ENCODE measurements around the gene NTM. TPM values are rescaled to one million over a fixed set of nuclear protein-coding genes. Genes with fewer than 3 reads are reported as not detected.

The NTM gene
- total RNA-seq, 1 donor from 2014 or later = 4.3 TPM

- Mint-ChIP-seq H3K4me3 (ENCODE audit: low read depth) (no peak overlapping the region), H3K27me3 (peaks cover 20% of the 10 kb centered on the region), H3K4me1 (ENCODE audit: low read depth) (peaks cover 4% of the 10 kb centered on the region), H3K9me3 (ENCODE audit: low read depth) (no peaks in the 10 kb centered on the region), H3K36me3 (ENCODE audit: insufficient read depth) (no peaks in the 10 kb centered on the region), H3K27ac (no peak overlapping the region)
- no peak for TF ChIP-seq CTCF (IDR thresholded peaks at IDR 0.05; ENCODE audit: unreplicated experiment)
- no peak for DNase-seq (ENCODE audit: low spot score, unreplicated experiment)
Observed at GRCh38 chr11:131850507-131850906, 480.1 kb downstream of the NTM start.

- H3K4me1 Mint-ChIP-seq (ENCODE audit: low read depth) = peaks cover 4% of the 10 kb centered on the region
- no peak for TF ChIP-seq CTCF (IDR thresholded peaks at IDR 0.05; ENCODE audit: unreplicated experiment)
- H3K9me3 Mint-ChIP-seq (ENCODE audit: low read depth) = no peaks in the 10 kb centered on the region
- no peaks in the 10 kb centered on the region for H3K36me3 Mint-ChIP-seq (ENCODE audit: insufficient read depth)
- H3K27ac Mint-ChIP-seq = no peak overlapping the region
- DNase-seq (ENCODE audit: low spot score, unreplicated experiment) = no peak
- H3K27me3 Mint-ChIP-seq = peaks cover 20% of the 10 kb centered on the region
- H3K4me3 Mint-ChIP-seq (ENCODE audit: low read depth) = no peak overlapping the region
Observed at GRCh38 chr11:131851964-131852755, 481.7 kb downstream of the NTM start.

- no peaks in the 10 kb centered on the region for H3K36me3 Mint-ChIP-seq (ENCODE audit: insufficient read depth)
- DNase-seq (ENCODE audit: low spot score, unreplicated experiment) = no peak
- H3K27me3 Mint-ChIP-seq = peaks cover 20% of the 10 kb centered on the region
- TF ChIP-seq CTCF (IDR thresholded peaks at IDR 0.05; ENCODE audit: unreplicated experiment) = no peak
- no peak overlapping the region for H3K4me3 Mint-ChIP-seq (ENCODE audit: low read depth)
- H3K9me3 Mint-ChIP-seq (ENCODE audit: low read depth) = no peaks in the 10 kb centered on the region
- H3K27ac Mint-ChIP-seq = no peak overlapping the region
- peaks cover 4% of the 10 kb centered on the region for H3K4me1 Mint-ChIP-seq (ENCODE audit: low read depth)
Observed at GRCh38 chr11:131852757-131853156, 482.3 kb downstream of the NTM start.

GRCh38 chr11:131854391-131854790 is 484.0 kb downstream of the NTM start:
- Mint-ChIP-seq H3K9me3 (ENCODE audit: low read depth) (no peaks in the 10 kb centered on the region), H3K4me1 (ENCODE audit: low read depth) (peaks cover 4% of the 10 kb centered on the region), H3K27me3 (peaks cover 21% of the 10 kb centered on the region), H3K36me3 (ENCODE audit: insufficient read depth) (no peaks in the 10 kb centered on the region), H3K4me3 (ENCODE audit: low read depth) (no peak overlapping the region), H3K27ac (no peak overlapping the region)
- no peak for DNase-seq (ENCODE audit: low spot score, unreplicated experiment)
- TF ChIP-seq CTCF (IDR thresholded peaks at IDR 0.05; ENCODE audit: unreplicated experiment) = no peak

GRCh38 chr11:131855320-131855719 is 484.9 kb downstream of the NTM start:
- Mint-ChIP-seq H3K4me3 (ENCODE audit: low read depth) (no peak overlapping the region), H3K36me3 (ENCODE audit: insufficient read depth) (no peaks in the 10 kb centered on the region), H3K4me1 (ENCODE audit: low read depth) (peaks cover 4% of the 10 kb centered on the region), H3K27me3 (peaks cover 29% of the 10 kb centered on the region), H3K9me3 (ENCODE audit: low read depth) (no peaks in the 10 kb centered on the region), H3K27ac (no peak overlapping the region)
- no peak for TF ChIP-seq CTCF (IDR thresholded peaks at IDR 0.05; ENCODE audit: unreplicated experiment)
- DNase-seq (ENCODE audit: low spot score, unreplicated experiment) = no peak
